ENCODE data around the gene KLHL36.

The KLHL36 gene

GRCh38 chr16:84647828-84648594 is at the start of gene KLHL36:
Gene KLHL36 (plus strand): TSS chr16:84648511. CDS start chr16:84650868, 2,357 bp downstream.
- no peak for DNase-seq

GRCh38 chr16:84599521-84600202 is 48.6 kb upstream of the KLHL36 start:
- peak; percentile 81 for DNase-seq

DNA sequence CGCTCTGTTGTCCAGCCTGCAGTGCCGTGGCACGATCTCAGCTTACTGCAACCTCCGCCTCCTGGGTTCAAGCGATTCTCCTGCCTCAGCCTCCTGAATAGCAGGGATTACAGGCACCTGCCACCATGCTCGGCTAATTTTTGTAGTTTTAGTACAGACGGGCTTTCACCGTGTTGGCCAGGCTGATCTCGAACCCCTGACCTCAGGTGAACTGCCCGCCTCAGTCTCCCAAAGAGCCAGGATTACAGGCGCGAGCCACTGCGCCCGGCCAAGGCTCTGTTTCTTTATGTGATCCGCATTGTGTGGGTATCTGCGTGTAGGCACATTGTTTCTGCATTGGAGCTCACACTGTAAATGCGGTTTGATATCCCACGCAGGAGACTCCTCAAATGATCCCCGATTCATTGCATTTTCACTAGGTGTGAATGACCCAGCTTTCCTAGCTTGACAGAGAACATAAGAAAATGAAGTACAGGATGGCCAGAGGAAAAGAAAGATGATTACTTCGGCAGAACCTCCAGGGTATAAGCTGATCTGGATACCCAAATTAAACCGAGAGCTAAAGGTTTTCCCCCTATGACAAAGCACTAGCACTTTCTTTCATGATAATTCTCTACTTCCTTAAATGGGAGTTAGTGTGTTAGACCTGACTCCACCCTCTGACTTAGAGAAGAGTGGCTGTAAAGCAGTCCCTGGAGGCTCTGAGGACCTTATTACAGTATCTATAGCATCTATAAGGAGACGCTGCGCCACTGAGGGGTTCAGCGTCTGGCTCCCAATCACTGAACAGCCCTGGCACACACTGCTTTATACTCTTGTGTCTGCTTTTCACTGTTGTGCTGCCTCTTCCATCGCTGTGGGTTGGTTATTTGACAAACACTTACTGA is 47.7 kb upstream of the KLHL36 start:
- no peak for DNase-seq

DNA sequence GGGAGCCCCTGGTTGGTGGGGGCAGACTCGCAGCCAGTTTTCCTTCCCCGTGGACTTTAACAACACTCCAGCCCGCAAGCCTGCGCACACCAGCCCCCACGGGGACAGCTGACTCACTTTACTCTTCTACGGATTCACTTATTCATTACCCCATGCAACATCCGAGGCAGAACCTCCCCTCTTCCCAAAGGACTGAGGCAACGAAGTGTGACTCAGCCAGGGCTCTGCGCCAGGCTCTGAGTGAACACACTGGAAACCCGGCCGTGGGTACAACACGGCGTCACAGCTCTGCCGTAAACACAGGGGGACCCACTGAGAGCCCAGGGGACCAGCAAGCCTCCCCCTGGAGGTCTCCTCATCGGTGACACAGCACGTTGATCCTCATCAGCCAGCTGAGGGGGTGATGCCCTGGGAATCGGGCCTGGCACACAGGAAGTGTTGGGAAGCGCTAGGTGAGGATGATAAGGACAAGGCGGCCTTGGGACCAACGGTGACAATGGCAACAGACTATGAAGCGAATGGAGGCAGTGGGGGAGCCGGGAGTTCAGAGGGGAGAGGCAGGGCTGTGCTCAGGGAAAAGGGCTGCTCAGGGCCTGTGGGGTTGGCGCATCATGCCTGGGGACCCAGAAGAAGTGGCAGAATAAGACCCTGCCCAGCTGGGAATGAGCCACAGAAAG is 45.0 kb upstream of the KLHL36 start:
- DNase-seq = peak; percentile 98

GRCh38 chr16:84603940-84604339 is 44.4 kb upstream of the KLHL36 start:
- no peak for DNase-seq

DNA sequence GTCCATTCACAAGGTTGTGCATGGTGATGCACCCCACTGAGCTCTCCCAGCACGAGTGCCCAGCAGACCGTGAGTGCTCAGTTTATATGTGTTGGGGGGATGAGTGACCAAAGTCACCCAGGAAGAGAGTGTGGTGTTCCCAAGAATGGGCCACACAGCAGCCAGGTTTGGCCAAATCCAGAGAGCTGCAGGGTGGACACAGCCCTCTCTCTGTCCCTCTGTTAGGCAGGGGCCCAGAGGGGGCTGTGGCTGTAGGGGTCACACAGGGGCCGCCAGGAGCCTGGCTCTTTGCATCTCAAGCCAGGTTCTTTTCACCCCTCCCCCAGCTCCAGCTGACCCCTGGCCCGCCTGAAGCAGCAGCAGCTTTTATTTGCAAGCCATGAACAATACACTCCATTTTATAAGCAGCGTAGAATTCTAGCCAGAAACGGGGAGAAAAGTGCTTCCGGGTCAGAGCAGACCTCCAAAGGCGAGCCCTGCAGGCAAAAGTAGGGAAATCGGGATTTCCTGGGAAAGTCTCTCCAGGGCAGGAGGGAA is 43.8 kb upstream of the KLHL36 start:
- DNase-seq = no peak

DNA sequence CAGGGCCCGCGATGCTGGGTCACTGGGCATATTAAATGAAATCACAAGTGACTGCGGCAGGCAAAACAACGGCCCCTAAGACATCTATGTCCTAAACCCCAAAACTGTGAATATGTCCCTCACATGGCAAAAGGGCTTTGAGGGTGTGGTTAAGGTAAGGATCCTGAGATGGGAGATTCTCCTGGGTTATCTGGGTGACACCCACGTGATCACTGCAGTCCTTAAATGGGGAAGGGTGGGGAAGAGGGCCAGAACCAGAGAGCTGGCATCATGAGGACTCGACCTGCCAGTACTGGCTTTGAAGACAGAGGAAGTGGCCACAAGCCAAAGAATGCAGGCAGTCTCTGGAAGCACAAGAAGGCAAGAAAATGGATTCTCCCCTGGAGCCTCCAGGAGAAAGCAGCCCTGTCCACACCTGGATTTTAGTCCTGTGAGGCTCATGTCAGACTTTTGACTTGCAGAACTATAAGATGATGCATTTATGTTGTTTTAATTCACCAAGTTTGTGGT is 42.9 kb upstream of the KLHL36 start:
- no peak for DNase-seq

DNA sequence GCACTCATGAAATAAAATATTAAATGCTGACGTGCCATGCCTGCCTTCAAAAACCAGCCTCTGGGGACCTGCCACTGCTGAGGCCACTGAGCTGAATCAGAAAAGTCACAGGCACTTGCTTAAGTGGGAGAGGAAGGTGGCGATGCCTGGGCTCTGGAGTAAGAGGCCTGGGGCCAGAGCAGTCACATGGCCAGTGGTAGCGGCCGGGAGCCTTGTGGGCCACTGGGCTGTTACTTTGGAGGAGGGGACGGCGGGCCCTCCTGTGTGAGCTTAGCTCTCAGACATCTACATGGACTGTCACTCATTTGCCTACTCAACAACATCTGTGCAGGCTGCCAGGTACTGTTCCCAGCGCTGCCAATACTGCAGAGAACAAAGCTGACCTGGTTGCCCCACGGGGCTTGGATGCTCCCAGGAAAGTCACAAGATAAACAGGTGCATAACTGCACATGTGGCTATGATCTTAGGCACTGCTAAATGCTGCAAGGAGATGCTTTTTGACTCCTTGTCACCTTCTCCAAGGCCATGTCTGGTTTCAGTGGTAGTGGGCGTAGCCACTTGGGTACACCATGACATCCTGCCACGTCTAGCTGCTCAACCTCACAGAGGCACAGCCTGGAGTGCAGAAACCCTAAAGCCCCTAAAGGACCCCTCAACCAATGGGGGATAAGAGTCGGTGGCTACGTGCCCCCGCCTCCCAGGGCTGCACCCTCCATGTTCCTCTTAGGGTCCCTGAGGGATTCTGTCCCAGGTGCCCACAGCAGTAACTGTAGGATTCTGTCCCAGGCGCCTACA is 42.0 kb upstream of the KLHL36 start:
- DNase-seq = no peak

GRCh38 chr16:84607061-84607460 is 41.2 kb upstream of the KLHL36 start:
- no peak for DNase-seq

DNA sequence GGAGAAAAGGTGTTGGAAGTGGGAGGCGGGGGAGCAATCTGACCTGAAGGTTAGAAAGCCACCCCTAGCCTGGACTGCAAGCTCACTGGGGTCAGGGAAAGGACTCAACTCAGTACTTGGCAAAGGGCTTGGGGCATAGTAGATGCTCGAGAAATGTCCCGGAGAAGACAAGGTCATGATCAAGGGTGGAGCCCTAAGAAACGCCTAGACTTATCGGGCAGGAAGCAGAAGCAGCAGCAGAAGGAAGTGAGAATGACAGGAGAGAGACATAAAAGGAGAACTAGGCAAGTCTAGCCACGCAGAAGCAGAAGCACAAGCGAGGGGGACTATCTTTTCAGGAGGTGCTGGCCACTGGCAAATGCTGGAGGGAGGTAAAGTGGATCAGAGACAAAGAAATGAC is 40.6 kb upstream of the KLHL36 start:
- no peak for DNase-seq

GRCh38 chr16:84608282-84608681 is 40.0 kb upstream of the KLHL36 start:
- no peak for DNase-seq

GRCh38 chr16:84609563-84610177 is 38.6 kb upstream of the KLHL36 start:
- no peak for DNase-seq

DNA sequence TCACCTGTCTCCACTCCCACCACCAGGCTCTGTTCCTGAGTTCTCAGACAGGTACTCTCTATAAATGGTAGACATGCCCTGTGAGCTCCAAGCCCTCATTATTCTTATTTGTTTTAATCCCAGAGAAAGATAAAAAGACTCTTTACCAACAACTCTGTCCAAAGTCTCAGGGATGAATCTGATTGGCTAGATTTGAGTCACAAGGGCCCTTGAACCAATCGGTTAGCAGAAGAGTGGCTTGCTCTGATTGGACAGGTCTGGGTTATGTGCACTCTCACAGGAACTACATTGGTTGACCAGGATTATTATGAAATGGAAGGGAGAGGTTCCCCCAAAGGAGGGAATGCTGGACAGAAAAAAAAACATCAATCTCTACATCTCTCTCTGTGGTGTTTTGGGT is 37.9 kb upstream of the KLHL36 start:
- DNase-seq = no peak

DNA sequence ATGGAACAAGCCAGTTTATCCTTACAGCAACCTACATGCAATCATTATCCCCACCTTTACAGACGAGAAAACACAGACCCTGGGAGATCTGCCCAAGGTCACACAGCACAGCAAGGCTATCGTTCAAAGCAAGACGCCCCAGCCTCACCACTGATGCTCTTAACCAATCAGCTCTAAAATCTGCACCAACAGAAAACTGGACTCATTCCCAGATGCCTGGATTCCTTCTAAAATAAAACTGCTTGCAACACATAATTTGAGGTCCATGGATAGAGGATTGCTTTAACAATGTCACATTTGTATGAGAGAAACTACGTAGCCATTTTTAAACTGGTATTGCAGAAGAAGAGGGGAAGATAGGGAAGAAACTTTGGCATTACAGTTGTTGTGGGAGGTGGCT is 37.3 kb upstream of the KLHL36 start:
- peak; percentile 72 for DNase-seq

GRCh38 chr16:84612686-84613085 is 35.6 kb upstream of the KLHL36 start:
- DNase-seq = no peak

DNA sequence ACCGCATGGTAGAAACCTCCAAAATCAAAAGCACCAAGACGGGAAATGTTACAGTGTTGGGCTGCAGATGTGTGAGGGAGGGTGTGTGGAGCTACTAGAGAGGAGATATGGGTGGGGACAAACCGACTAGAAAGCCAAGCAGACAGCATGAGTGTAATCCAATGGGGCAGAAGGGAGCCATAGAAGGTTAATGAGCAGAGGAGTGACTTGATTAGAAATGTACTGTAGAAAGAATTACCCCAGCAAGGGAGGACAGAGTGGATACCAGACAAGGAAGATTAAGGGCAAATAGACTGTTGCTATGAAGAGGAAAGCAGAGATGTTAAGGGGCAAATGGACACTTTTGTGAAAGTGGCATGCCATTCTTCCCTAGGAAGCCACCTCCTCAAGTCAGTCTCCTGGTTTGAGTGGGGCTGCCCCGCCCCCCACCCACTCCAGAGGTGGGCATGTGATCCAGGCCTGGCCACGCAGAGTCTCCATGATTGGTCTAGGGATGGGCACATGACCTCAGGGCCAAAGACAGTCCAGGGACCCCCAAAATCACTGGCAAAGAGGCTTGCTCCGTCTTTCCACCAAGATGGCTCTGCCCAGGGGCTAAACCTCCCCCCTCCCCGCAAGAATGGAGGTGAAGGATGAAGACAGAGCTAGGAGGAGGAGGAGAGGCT is 34.8 kb upstream of the KLHL36 start:
- DNase-seq = no peak

DNA sequence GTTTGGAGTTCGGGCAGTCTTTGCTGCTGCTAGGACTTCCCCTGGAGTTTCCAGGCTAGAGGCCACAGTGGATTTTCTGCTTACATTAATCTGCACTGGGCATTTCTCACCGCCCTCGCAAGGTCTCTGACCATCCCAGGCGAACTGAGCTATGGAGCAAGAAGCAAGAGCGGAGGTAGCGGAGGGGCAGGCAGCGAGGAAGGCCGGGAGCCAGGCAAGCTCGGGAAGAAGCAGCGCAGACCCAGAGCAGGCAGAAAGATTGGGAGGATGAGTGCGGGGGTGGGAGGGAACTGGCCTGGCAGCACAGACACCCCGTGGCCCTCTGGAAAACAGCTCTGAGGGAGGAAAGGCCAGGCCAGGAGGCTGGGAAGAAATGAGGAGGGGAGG is 34.2 kb upstream of the KLHL36 start:
- no peak for DNase-seq

- no peak for DNase-seq
Measured at GRCh38 chr16:84614623-84614967, 33.7 kb upstream of the KLHL36 start.

GRCh38 chr16:84614968-84615813 is 33.1 kb upstream of the KLHL36 start:
- DNase-seq = peak; percentile 73

DNA sequence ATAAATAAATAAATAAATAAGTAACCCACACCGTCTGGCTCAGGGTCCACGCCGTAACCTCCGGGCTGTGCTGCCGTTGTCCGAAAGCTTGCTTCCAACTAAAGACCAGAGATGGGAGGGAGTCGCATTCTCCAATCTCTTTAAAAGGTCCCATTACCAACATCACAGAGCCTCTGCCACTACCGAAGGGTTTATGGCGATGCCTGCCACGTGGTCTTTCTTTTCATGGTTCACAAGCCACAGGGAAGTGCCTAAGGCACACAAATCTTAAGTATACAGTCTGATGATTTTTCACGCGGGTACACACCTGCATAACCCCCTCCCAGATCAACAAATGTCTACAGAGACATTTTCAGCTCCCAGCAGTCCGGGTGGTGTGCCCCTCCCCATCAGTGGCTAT is 31.8 kb upstream of the KLHL36 start:
- DNase-seq = no peak

Data from fibroblast of upper back skin (primary cell).